CD1c-positive myeloid dendritic cell (primary cell): ENCODE data around the gene ERCC2.
"Not testable (repeated sequence)": the region's sequence is repeated elsewhere in the genome, so short reads cannot be mapped to it uniquely, and the experiment has no call there.

Experiments used
- DNase-seq: peaks from one replicate; pipeline ENCODE4 v3.0.0-alpha.2; 2016; ENCODE audit errors: extremely low spot score

The ERCC2 gene

GRCh38 chr19:45333609-45334303, 36.6 kb downstream of the ERCC2 start:
- no peak for DNase-seq

- DNase-seq: no peak
Observed at GRCh38 chr19:45331411-45331810, 39.0 kb downstream of the ERCC2 start.

GRCh38 chr19:45327404-45328143, 42.8 kb downstream of the ERCC2 start:
- no peak for DNase-seq

GRCh38 chr19:45324349-45324907, 45.9 kb downstream of the ERCC2 start:
- no peak for DNase-seq

DNA sequence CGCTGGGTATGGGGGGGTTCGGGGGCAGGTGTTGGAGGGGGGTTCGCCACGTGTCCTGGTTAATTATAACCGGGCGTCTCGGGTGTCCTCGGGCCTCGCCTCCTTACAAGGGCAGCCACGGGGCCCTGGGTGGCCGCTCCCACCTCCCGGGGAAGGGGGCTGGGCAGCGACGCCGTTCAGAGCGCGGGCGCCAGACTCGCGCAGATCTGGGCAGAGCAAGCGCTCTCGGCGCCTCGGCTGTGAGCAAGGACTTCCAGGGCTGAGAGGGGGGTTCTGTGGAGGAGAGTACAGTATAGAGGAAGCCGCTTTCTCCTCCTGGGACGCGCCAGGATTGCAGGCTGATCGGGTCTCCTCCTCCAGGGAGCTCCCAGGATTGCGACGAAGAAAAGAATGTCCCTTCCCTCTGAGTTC, 46.7 kb downstream of the ERCC2 start:
- DNase-seq: no peak

GRCh38 chr19:45322744-45323281, 47.6 kb downstream of the ERCC2 start, which contains the start of gene CKM:
Gene CKM, minus strand, starts transcription at chr19:45322875. Its CDS starts 3,162 bp downstream, at chr19:45319713.
- DNase-seq: no peak

DNA sequence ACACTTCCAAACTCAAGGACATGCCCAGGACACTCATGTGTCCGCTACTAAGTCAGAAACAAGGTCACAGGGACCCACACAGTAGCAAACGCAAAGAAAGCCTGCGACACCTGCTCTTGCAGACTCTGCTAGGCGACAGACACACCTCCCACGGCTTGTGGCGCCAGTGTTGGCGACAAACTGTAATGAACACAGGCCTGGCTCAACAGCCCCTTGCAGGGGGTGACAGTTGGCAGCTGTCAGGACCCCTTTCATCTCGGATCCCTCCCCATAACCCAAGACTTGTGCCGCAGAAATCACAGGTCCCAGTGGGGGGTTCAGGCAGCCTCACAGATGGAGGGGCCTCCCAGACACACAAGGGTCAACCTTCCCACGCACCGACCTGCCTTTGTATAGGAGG, 48.1 kb downstream of the ERCC2 start:
- DNase-seq: no peak

- DNase-seq: no peak
Observed at GRCh38 chr19:45321848-45322247, 48.5 kb downstream of the ERCC2 start.

- DNase-seq: no peak
Observed at GRCh38 chr19:45320997-45321775, 49.2 kb downstream of the ERCC2 start.

- no peak for DNase-seq
Observed at GRCh38 chr19:45315304-45315703, 55.1 kb downstream of the ERCC2 start.

DNA sequence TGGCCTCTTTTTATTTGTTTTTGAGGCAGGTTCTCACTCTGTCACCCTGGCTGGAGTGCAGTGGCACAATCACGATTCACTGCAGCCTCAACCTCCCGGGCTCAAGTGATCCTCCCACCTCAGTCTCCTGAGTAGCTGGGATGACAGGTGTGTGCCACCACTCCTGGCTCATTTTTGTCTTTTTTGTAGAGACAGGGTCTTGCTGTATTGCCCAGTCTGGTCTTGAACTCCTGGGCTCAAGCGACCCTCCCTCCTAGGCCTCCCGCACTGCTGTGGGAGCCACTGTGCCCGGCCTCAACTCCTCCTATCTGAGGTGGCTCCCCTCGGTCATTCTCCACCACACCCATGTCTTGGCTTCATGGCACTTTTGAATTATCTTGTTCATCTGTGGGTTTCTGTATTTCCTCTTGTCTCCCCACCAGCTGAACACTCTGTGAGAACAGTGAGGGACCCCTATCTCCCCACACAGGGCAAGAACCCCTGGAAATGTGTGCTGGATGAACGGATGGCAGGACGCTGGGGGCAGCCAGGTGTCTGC, 55.6 kb downstream of the ERCC2 start:
- no peak for DNase-seq

DNA sequence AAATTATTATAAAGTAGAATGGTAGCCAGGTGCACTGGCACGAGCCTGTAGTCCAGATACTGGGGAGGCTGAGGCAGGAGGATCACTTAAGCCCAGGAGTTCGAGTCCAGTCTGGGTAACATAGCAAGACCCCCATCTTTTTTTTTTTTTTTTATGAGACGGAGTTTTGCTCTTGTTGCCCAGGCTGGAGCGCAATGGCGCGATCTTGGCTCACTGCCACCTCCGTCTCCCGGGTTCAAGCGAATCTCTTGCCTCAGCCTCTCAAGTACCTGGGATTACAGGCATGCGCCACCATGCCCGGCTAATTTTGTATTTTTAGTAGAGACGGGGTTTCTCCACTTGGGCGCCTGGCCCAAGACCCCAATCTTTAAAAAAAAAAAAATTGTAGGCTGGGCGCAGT, 58.1 kb downstream of the ERCC2 start:
- not testable (repeated sequence) for DNase-seq

GRCh38 chr19:45311621-45312020, 58.8 kb downstream of the ERCC2 start:
- peak; percentile 51 for DNase-seq

DNA sequence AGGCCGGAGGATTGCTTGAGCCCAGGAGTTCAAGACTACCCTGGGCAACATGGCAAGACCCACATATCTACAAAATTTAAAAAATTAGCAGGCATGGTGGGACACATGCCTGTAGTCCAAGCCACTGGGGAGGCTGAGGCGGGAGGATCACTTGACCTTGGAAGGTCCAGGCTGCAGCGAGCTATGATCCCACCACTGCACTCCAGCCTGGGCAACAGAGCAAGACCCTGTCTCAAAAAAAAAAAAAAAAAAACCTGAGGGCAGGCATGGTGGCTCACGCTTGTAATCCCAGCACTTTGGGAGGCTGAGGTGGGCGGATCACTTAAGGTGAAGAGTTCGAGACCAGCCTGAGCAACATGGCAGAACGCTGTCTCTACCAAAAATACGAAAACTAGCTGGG, 61.1 kb downstream of the ERCC2 start:
- DNase-seq: not testable (repeated sequence)

DNA sequence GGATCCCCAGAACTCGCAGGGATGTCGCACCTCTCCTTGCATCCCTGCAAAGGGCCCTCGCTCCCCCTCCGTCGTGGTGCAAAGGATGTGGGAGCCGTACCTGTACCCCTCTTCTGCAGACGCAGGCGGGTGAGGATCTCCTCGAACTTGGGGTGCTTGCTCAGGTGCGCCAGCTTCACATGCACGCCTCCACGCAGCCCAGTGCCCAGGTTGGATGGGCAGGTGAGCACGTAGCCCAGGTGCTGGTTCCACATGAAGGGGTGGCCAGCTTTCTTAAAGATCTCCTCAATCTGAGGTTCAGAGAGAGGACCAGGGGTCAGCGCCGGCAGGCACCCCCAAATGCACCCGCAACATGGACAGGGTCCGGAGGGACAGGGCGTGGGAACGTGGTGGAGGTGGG, 63.0 kb downstream of the ERCC2 start:
- no peak for DNase-seq

- no peak for DNase-seq
Observed at GRCh38 chr19:45306518-45307027, 63.8 kb downstream of the ERCC2 start.

DNA sequence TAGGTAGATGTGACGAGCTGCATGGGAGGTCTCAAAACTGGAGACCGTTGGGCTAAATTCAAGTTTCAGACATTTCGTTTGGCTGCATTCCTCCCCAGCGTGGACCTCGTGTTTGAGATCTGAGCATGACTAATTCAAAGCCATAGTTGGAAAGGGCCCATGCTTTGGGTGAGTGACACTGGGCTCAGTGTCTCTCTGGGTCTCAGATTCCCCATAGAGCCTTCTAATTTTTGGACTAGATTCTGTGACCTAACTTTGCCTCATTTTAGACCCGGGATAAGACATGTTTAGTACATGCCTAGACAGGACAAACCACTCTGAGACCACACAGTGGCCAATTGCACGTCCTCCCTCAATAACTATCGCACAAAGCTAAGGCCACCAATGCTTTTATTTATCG, 64.3 kb downstream of the ERCC2 start:
- no peak for DNase-seq

- no peak for DNase-seq
Observed at GRCh38 chr19:45305421-45305820, 65.0 kb downstream of the ERCC2 start.

DNA sequence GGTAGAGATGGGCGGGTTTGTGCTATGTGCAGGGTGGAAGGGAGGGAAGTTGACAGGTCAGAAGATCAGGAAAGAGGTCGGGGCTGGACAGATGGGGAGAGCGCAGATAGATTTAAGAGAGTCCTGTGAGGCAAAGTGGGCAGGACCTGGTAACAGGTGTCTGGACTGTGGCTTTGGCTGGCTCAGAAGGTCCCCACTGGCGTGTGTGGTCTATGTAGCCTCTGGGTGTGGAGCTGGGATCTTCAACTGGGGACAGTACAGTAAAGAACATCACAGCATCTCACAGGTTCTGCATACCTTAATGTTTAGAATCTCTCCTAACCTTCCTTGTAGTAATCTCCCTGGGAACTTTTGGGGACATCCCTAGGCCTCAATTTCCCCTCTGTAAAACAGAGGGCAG, 65.4 kb downstream of the ERCC2 start:
- DNase-seq: no peak

GRCh38 chr19:45304141-45304926, 66.0 kb downstream of the ERCC2 start:
- no peak for DNase-seq
